Measurements from ENCODE around the gene FIBCD1. TPM values are rescaled to one million over a fixed set of nuclear protein-coding genes. Genes with fewer than 3 reads are reported as not detected.

Gene FIBCD1
- total RNA-seq, 1 experiment from 2014 or later: 7.1 TPM

DNA sequence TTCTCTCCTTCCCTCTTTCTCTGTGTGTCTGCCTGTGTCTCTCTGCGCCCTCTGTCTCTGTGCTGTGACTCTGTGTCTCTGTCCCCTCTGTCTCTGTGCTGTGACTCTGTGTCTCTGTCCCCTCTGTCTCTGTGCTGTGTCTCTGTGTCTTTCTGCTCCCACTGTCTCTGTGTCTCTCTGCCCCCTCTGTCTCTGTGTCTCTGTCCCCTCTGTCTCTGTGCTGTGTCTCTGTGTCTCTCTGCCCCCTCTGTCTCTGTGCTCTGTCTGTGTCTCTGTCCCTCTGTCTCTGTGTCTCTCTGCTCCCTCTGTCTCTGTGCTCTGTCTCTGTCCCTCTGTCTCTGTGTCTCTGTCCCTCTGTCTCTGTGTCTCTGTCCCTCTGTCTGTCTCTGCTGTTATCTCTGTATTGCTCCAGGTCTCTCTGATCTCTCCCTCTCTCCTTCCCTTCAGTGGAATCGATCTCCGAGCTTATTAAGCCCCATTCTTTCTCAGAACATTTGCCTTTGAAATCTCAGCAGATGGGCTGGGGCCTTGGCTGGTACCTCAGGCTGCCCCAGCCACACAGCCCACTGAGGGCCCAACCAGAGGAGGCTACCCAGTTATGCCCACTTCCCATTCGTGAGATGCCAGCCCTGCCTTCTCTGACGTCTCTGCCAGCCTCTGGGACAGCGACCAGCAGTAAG is 33.4 kb upstream of the FIBCD1 start:
- no peaks in the 10 kb centered on the region for H3K23me2 ChIP-seq (ENCODE audit: insufficient read length, low read depth, low read length, poor library complexity, severe bottlenecking)
- H3K4me2 ChIP-seq (ENCODE audit: insufficient read depth, insufficient read length, low read length): no peak overlapping the region
- H3K4me1 ChIP-seq (ENCODE audit: insufficient read depth, low read length): no peaks in the 10 kb centered on the region
- no peak overlapping the region for H2BK12ac ChIP-seq (ENCODE audit: insufficient read length, low read depth, low read length)
- Mint-ChIP-seq H3K4me1 (peaks cover 0 to 15% of the 10 kb centered on the region in 2 experiments; a peak in 3 of 4 replicates), H3K27me3 (ENCODE audit: low read depth) (peaks cover 17% of the 10 kb centered on the region), H3K27ac (0 out of 7 replicates have a peak overlapping the region, but pooled peaks of 1 of the 3 experiments have one; percentile 16), H3K9me3 (no peaks in the 10 kb centered on the region; a peak in 1 of 5 replicates), H3K4me3 (no peak overlapping the region), H3K36me3 (ENCODE audit: insufficient read depth in 1 of 3, low read depth in 3 of 3) (no peaks in the 10 kb centered on the region)
- no peak overlapping the region for H4K91ac ChIP-seq (ENCODE audit: insufficient read length, low read depth, low read length)
- no peak overlapping the region for H3K27ac ChIP-seq (ENCODE audit: insufficient read length, low read depth, low read length)
- no peak overlapping the region for H4K5ac ChIP-seq (ENCODE audit: insufficient read length, low read depth, low read length)
- no peak overlapping the region for H3K18ac ChIP-seq (ENCODE audit: insufficient read length, low read depth, low read length)
- H3K9me3 ChIP-seq (ENCODE audit: control insufficient read depth, low read depth, low read length): no peaks in the 10 kb centered on the region
- no peak overlapping the region for H2BK120ac ChIP-seq (ENCODE audit: low read depth, low read length, poor library complexity, severe bottlenecking)
- H2AK5ac ChIP-seq (ENCODE audit: insufficient read length, low read length): no peak overlapping the region
- no CpG with 5 or more reads among the region's 6 CpGs for WGBS (ENCODE audit: extremely low coverage, insufficient read length, low lambda C conversion rate)
- TF ChIP-seq, protein P1, sequence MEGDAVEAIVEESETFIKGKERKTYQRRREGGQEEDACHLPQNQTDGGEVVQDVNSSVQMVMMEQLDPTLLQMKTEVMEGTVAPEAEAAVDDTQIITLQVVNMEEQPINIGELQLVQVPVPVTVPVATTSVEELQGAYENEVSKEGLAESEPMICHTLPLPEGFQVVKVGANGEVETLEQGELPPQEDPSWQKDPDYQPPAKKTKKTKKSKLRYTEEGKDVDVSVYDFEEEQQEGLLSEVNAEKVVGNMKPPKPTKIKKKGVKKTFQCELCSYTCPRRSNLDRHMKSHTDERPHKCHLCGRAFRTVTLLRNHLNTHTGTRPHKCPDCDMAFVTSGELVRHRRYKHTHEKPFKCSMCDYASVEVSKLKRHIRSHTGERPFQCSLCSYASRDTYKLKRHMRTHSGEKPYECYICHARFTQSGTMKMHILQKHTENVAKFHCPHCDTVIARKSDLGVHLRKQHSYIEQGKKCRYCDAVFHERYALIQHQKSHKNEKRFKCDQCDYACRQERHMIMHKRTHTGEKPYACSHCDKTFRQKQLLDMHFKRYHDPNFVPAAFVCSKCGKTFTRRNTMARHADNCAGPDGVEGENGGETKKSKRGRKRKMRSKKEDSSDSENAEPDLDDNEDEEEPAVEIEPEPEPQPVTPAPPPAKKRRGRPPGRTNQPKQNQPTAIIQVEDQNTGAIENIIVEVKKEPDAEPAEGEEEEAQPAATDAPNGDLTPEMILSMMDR (conservative IDR thresholded peaks at IDR 0.05): no peak
- no peak overlapping the region for H2BK15ac ChIP-seq (ENCODE audit: low read depth, low read length)
- H4K8ac ChIP-seq (replicated peaks; ENCODE audit: insufficient read length, low read depth, low read length): no peak overlapping the region
- H2AFZ ChIP-seq (ENCODE audit: low read length): no peak overlapping the region
- no peaks in the 10 kb centered on the region for H4K20me1 ChIP-seq (ENCODE audit: control insufficient read depth, insufficient read depth, insufficient read length)
- H3T11ph ChIP-seq (ENCODE audit: low read length): no peak overlapping the region
- H2BK5ac ChIP-seq (ENCODE audit: insufficient read length, low read length): no peak overlapping the region
- H3K79me1 ChIP-seq (ENCODE audit: insufficient read depth, low read depth, low read length, poor library complexity, severe bottlenecking): no peaks in the 10 kb centered on the region
- no peaks in the 10 kb centered on the region for H3K27me3 ChIP-seq (ENCODE audit: insufficient read depth, low read length)
- H3K9ac ChIP-seq (ENCODE audit: extremely low read depth, insufficient read length, low read length): no peak overlapping the region
- H2BK20ac ChIP-seq (ENCODE audit: low read depth, low read length, poor library complexity, severe bottlenecking): no peak overlapping the region
- H3K56ac ChIP-seq (ENCODE audit: insufficient read length, low read depth, low read length): no peak overlapping the region
- H3K14ac ChIP-seq (ENCODE audit: insufficient read depth, low read length): no peak overlapping the region
- H3K23ac ChIP-seq (ENCODE audit: insufficient read length, low read depth, low read length): no peak overlapping the region
- no peak for DNase-seq
- no peaks in the 10 kb centered on the region for H3K79me2 ChIP-seq (ENCODE audit: insufficient read depth, low read length)
- H3K4ac ChIP-seq (ENCODE audit: low read depth, low read length): no peak overlapping the region

All from H9 (cell line).